Upper lobe of right lung (tissue), 1 donor: ENCODE data around the gene SLC24A2. TPM values are rescaled to one million over a fixed set of nuclear protein-coding genes. Genes with fewer than 3 reads are reported as not detected.

Experiments
- ATAC-seq: fragments of 200-7000 bp; cut with Tn5 transposase; one replicate; pipeline ENCODE4 v1.9.1; 2020; ENCODE audit warnings: mild to moderate bottlenecking, moderate library complexity
- DNase-seq: peaks from one replicate; pipeline ENCODE4 v3.0.0-alpha.2; 2020
- H3K27ac ChIP-seq: fragments of 200-600 bp; one replicate; pipeline ENCODE4 v1.8.0; 2022
- H3K27me3 ChIP-seq: fragments of 200-600 bp; one replicate; pipeline ENCODE4 v1.8.0; 2022; ENCODE audit warnings: mild to moderate bottlenecking
- H3K36me3 ChIP-seq: fragments of 200-600 bp; one replicate; pipeline ENCODE4 v1.8.0; 2022
- H3K4me1 ChIP-seq: fragments of 200-600 bp; one replicate; pipeline ENCODE4 v1.8.0; 2022
- H3K4me3 ChIP-seq: fragments of 200-600 bp; one replicate; pipeline ENCODE4 v1.8.0; 2022; ENCODE audit warnings: mild to moderate bottlenecking
- H3K9me3 ChIP-seq: fragments of 200-600 bp; one replicate; pipeline ENCODE4 v1.8.0; 2022
- intact Hi-C: fragments of 100-400 bp; cut with DNase I; formaldehyde crosslinking; loops from one replicate; pipeline ENCODE4 v1.11.0; 2022
- total RNA-seq: library from RNA; stranded (reverse); fragmentation: NEBNext Ultra II Directional; extraction: Animal tissue kit (Norgen Biotek cat#: 25700); gene quantifications from one replicate; pipeline ENCODE4 v1.2.1, GENCODE V29; 2021
- TF ChIP-seq, protein P1 (sequence below): fragments of 200-600 bp; IDR thresholded peaks from one replicate; pipeline ENCODE4 v1.8.0; 2022; ENCODE audit warnings: antibody characterized with exemption
- donor health status: DM: no; HTN: yes; CAD: no; lungs with severe emphysema.

The SLC24A2 gene
- total RNA-seq, 1 donor from 2014 or later = not detected

DNA sequence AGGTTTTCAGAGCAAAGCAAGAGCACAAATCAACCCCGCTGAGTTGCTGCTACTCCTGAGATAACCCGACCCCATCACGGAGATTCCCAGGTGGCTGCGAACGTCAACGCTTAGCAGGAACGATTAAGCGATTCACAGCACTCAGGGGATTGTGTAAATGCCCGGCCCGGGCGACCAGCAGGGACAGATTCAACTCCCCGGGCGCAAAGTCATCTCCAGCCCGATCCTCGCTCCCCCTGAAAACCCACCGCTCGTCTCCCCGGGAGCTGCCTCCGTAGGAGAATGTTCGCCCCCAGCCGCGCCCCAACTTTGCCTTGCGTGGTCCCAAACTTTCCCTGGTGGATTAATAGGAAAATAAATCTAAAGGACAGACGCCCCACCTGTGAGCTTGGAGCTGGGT, 685 bp downstream of the SLC24A2 start:
- intact Hi-C loops = no loop called here
- no peaks in the 10 kb centered on the region for H3K36me3 ChIP-seq
- TF ChIP-seq, protein P1, sequence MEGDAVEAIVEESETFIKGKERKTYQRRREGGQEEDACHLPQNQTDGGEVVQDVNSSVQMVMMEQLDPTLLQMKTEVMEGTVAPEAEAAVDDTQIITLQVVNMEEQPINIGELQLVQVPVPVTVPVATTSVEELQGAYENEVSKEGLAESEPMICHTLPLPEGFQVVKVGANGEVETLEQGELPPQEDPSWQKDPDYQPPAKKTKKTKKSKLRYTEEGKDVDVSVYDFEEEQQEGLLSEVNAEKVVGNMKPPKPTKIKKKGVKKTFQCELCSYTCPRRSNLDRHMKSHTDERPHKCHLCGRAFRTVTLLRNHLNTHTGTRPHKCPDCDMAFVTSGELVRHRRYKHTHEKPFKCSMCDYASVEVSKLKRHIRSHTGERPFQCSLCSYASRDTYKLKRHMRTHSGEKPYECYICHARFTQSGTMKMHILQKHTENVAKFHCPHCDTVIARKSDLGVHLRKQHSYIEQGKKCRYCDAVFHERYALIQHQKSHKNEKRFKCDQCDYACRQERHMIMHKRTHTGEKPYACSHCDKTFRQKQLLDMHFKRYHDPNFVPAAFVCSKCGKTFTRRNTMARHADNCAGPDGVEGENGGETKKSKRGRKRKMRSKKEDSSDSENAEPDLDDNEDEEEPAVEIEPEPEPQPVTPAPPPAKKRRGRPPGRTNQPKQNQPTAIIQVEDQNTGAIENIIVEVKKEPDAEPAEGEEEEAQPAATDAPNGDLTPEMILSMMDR = no peak
- ATAC-seq (no peak), DNase-seq (no peak)
- H3K27ac ChIP-seq = no peak overlapping the region
- peaks cover 20% of the 10 kb centered on the region for H3K27me3 ChIP-seq
- no peak overlapping the region for H3K4me3 ChIP-seq
- H3K9me3 ChIP-seq = no peaks in the 10 kb centered on the region
- no peaks in the 10 kb centered on the region for H3K4me1 ChIP-seq

GRCh38 chr9:19787672-19788071, 1.2 kb downstream of the SLC24A2 start:
- Histone ChIP-seq H3K9me3 (no peaks in the 10 kb centered on the region), H3K4me3 (no peak overlapping the region), H3K36me3 (no peaks in the 10 kb centered on the region), H3K27me3 (peaks cover 20% of the 10 kb centered on the region), H3K27ac (no peak overlapping the region), H3K4me1 (no peaks in the 10 kb centered on the region)
- TF ChIP-seq, protein P1 = no peak
- no peak for ATAC-seq
- intact Hi-C loops = no loop called here
- no peak for DNase-seq

GRCh38 chr9:19785230-19785629, 3.6 kb downstream of the SLC24A2 start:
- TF ChIP-seq, protein P1 = no peak
- Histone ChIP-seq H3K27ac (no peak overlapping the region), H3K27me3 (peaks cover 20% of the 10 kb centered on the region), H3K36me3 (no peaks in the 10 kb centered on the region), H3K9me3 (no peaks in the 10 kb centered on the region), H3K4me3 (no peak overlapping the region), H3K4me1 (no peaks in the 10 kb centered on the region)
- DNase-seq (no peak), ATAC-seq (no peak)
- intact Hi-C loops = no loop called here

DNA sequence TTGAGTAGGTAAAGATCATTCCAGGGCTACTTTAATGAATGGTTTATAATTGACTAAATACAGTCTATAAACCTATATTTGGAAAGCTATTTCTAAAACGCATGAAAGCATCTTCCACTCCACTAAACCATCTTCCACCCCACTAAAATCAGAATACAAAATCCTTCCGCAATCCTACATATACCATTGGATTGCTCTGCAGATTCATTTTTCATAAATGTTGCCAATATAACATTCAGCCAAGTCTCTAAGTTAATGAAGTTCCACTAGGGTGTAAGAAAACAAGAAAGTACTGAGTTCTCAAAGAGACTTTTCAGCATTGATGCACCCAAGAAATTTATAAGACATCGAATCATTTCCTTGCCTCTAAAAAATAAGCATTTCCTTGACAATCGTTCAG, 4.7 kb downstream of the SLC24A2 start:
- intact Hi-C loops = no loop called here
- no peak overlapping the region for H3K4me3 ChIP-seq
- H3K27ac ChIP-seq = no peak overlapping the region
- TF ChIP-seq, protein P1 = no peak
- DNase-seq = no peak
- H3K4me1 ChIP-seq = no peaks in the 10 kb centered on the region
- H3K9me3 ChIP-seq = no peaks in the 10 kb centered on the region
- no peak for ATAC-seq
- peaks cover 11% of the 10 kb centered on the region for H3K27me3 ChIP-seq
- H3K36me3 ChIP-seq = no peaks in the 10 kb centered on the region

GRCh38 chr9:19783500-19783899, 5.3 kb downstream of the SLC24A2 start:
- Histone ChIP-seq H3K4me1 (no peaks in the 10 kb centered on the region), H3K9me3 (no peaks in the 10 kb centered on the region), H3K36me3 (no peaks in the 10 kb centered on the region), H3K27me3 (peaks cover 5% of the 10 kb centered on the region), H3K27ac (no peak overlapping the region), H3K4me3 (no peak overlapping the region)
- TF ChIP-seq, protein P1 = no peak
- ATAC-seq (no peak), DNase-seq (no peak)
- intact Hi-C loops = no loop called here

GRCh38 chr9:19782005-19782404, 6.8 kb downstream of the SLC24A2 start:
- intact Hi-C loops = no loop called here
- H3K36me3 ChIP-seq = no peaks in the 10 kb centered on the region
- no peak overlapping the region for H3K4me3 ChIP-seq
- DNase-seq (no peak), ATAC-seq (no peak)
- no peaks in the 10 kb centered on the region for H3K27me3 ChIP-seq
- H3K4me1 ChIP-seq = no peaks in the 10 kb centered on the region
- TF ChIP-seq, protein P1 = no peak
- no peak overlapping the region for H3K27ac ChIP-seq
- H3K9me3 ChIP-seq = no peaks in the 10 kb centered on the region
